SK-N-MC (cell line): ENCODE results near the gene DCTN2.

Experiments
- DNase-seq: peaks from one replicate; pipeline ENCODE4 v3.0.0-alpha.2; 2011; ENCODE audit warnings: low read depth, low spot score
- H3K27ac ChIP-seq: fragments of 200-600 bp; sonication (generic); 2 replicates; pipeline ENCODE4 v1.5.1; 2016; ENCODE audit warnings: mixed run types
- H3K36me3 ChIP-seq: fragments of 200-600 bp; sonication (generic); 2 replicates; pipeline ENCODE4 v1.6.1; 2017; ENCODE audit warnings: antibody characterized with exemption, low read length, mixed read lengths; ENCODE audit not compliant: insufficient read depth
- H3K4me3 ChIP-seq: fragments of 200-600 bp; sonication (generic); 2 replicates; pipeline ENCODE4 v1.5.1; 2016
- H3K9ac ChIP-seq: fragments of 200-600 bp; sonication (generic); 2 replicates; pipeline ENCODE4 v1.8.0; 2017; ENCODE audit warnings: mixed run types, mixed read lengths; ENCODE audit not compliant: insufficient read length
- H3K9me3 ChIP-seq: fragments of 200-600 bp; sonication (generic); 2 replicates; pipeline ENCODE4 v1.6.1; 2017; ENCODE audit warnings: low read depth, mild to moderate bottlenecking, antibody characterized with exemption, low read length, moderate library complexity, mixed read lengths
- EZH2 ChIP-seq: fragments of 200-600 bp; sonication (generic); IDR thresholded peaks from one replicate; pipeline ENCODE4 v1.6.1; 2017; ENCODE audit warnings: antibody characterized with exemption
- FOXP2 ChIP-seq: optimal IDR thresholded peaks from 2 replicates; pipeline ENCODE3; 2011; ENCODE audit warnings: mild to moderate bottlenecking, moderate library complexity; ENCODE audit not compliant: insufficient read depth; ENCODE audit errors: extremely low read length, control extremely low read depth
- POLR2AphosphoS5 ChIP-seq: IDR thresholded peaks from 2 replicates; pipeline ENCODE4 v1.6.1; 2012; ENCODE audit warnings: mild to moderate bottlenecking, low read depth, low read length, borderline replicate concordance

Gene DCTN2

DNA sequence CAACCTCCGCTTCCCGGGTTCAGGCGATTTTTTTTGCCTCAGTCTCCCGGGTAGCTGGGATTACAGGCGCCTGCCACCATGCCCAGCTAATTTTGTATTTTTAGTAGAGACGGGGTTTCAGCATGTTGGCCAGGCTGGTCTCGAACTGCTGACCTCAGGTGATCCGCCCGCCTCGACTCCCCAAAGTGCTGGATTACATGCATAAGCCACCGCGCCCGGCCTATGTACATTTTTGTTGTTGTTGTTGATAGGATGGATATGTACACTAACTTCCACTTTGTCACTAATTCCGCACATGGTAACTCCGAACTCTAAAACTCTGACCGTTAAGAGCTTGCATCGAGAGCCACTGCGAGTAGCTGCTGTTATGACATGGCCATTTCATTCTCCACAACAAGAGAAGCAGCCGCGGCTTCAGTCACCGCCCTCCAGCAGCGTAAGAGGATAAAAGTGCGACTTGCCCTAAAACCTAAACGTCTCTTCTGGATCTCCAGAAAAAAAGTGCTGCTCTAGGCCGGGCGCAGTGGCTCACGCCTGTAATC, 59.9 kb downstream of the DCTN2 start:
- no peak for DNase-seq
- H3K36me3 ChIP-seq: peaks cover 36% of the 10 kb centered on the region
- H3K9ac ChIP-seq: no peak overlapping the region
- TF ChIP-seq EZH2 (no peak), POLR2AphosphoS5 (no peak), FOXP2 (no peak)
- H3K4me3 ChIP-seq: peak overlapping the region; percentile 36; the same call in 1 of the 2 replicates
- H3K9me3 ChIP-seq: no peaks in the 10 kb centered on the region
- peak overlapping the region; percentile 57 for H3K27ac ChIP-seq

DNA sequence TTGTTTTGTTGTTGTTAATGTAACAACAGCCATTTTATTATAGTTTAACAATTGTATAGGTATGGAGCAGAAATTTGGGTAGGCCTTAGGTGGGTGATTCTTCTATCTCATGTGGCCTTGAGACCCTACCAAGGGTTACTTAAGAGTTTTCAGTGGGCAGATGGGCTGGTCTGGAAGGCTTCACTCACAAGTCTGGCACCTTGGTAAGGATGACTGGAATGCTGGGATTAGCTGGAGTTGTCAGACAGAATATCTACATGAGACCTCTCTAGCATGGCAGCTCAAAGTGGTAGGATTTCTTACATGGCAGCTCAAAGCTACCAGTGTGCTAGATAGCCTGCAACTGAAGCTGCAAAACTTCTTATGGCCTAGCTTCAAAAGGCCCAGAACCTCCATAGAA, 61.3 kb downstream of the DCTN2 start:
- Histone ChIP-seq H3K27ac (0 out of 2 replicates have a peak overlapping the region, but pooled peaks have one; percentile 1), H3K9ac (no peak overlapping the region), H3K9me3 (no peaks in the 10 kb centered on the region), H3K36me3 (peaks cover 23% of the 10 kb centered on the region), H3K4me3 (no peak overlapping the region)
- TF ChIP-seq POLR2AphosphoS5 (no peak), FOXP2 (no peak), EZH2 (no peak)
- DNase-seq: no peak

DNA sequence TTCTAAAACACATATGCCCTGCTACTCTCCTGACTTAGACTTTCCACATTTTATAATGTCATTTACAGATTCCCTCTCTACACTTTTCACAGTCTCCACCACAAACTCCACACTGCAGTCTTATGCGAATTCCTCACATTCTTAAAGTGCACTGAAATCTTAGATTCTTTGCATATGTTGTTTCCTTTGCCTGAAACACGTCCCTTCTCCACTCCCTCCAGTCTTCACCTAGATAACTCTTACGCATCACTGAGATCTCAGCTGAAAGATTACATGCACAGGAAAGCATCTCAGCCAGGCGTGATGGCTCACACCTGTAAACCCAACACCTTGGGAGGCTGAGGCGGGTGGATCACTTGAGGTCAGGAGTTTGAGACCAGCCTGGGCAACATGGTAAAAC, 63.5 kb downstream of the DCTN2 start:
- TF ChIP-seq EZH2 (no peak), FOXP2 (no peak), POLR2AphosphoS5 (no peak)
- Histone ChIP-seq H3K36me3 (peaks cover under 1% of the 10 kb centered on the region; the same call in 1 of the 2 replicates), H3K9me3 (no peaks in the 10 kb centered on the region), H3K9ac (peak overlapping the region; percentile 26), H3K27ac (0 out of 2 replicates have a peak overlapping the region, but pooled peaks have one; percentile 36), H3K4me3 (no peak overlapping the region)
- no peak for DNase-seq

DNA sequence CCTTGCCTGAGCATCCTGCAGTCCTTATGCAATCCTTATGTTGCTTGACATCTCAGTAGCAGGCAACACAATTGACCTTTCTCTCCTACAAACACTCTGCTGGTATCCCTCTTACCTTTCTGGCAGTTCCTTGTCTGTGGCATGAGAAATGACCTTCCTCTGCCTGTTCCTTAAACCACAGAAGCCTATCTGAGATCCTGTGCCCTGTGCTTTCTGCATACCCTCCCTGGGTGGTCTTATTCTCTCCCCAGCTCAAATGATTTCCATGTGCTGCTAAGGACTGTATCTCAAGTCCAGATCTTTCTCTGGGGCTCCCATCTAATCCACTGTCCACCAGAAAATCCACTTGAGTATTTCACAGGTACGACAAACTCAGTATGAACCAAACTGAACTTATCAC, 65.3 kb downstream of the DCTN2 start:
- Histone ChIP-seq H3K4me3 (no peak overlapping the region), H3K27ac (no peak overlapping the region), H3K9ac (no peak overlapping the region), H3K36me3 (no peaks in the 10 kb centered on the region), H3K9me3 (no peaks in the 10 kb centered on the region)
- no peak for TF ChIP-seq POLR2AphosphoS5
- no peak for TF ChIP-seq EZH2
- no peak for TF ChIP-seq FOXP2
- DNase-seq: no peak
